ENCODE data around the gene DNMBP. TPM values are rescaled to one million over a fixed set of nuclear protein-coding genes. Genes with fewer than 3 reads are reported as not detected.

DNMBP gene
- total and polyA plus RNA-seq, 4 experiments from 2014 or later: 1.4 to 4.0 (median 3.8) TPM; not detected in 1

GRCh38 chr10:99850767-99851340, 158.9 kb downstream of the DNMBP start:
- no peaks in the 10 kb centered on the region for H3K27me3 ChIP-seq (ENCODE audit: insufficient read depth, low read length)
- peaks cover 0 to 3% (median 0%) of the 10 kb centered on the region in 8 donors for H3K9me3 Mint-ChIP-seq
- H3K9me3 ChIP-seq (ENCODE audit: control insufficient read depth in 1 of 2, low read length in 2 of 2): no peaks in the 10 kb centered on the region
- intact Hi-C loops (cut with micrococcal nuclease): no loop called here
- H3K4me1 ChIP-seq (ENCODE audit: insufficient read depth, low read length): peaks cover 4% of the 10 kb centered on the region
- no peak for DNase-seq
- no peak overlapping the region for H3K27ac ChIP-seq (ENCODE audit: low read depth, low read length)
- no peaks in the 10 kb centered on the region for H3K27me3 Mint-ChIP-seq
- peaks cover 2 to 4% (median 4%) of the 10 kb centered on the region in 4 donors for H3K4me1 Mint-ChIP-seq
- POLR2A ChIA-PET (ENCODE audit: partially characterized antibody): no interaction called here
- no peaks in the 10 kb centered on the region for H3K36me3 ChIP-seq (ENCODE audit: insufficient read depth, low read length)
- H3K27ac Mint-ChIP-seq: no peak overlapping the region
- peaks cover 3 to 10% of the 10 kb centered on the region in 2 donors for H3K36me3 Mint-ChIP-seq
- H3K4me3 Mint-ChIP-seq: no peak overlapping the region
- H3K4me3 ChIP-seq (ENCODE audit: low read length in 2 of 2): no peak overlapping the region
- CTCF ChIA-PET (ENCODE audit: partially characterized antibody): interaction anchor here (11.2 kb wide), 1 partner anchor 198 kb away, joined by 336 read pairs; no protein-coding TSS in a partner anchor

GRCh38 chr10:99850021-99850766, 159.6 kb downstream of the DNMBP start:
- Histone ChIP-seq H3K9me3 (ENCODE audit: control insufficient read depth in 1 of 2, low read length in 2 of 2) (no peaks in the 10 kb centered on the region), H3K27me3 (ENCODE audit: insufficient read depth, low read length) (no peaks in the 10 kb centered on the region), H3K4me1 (ENCODE audit: insufficient read depth, low read length) (peaks cover 4% of the 10 kb centered on the region), H3K4me3 (ENCODE audit: low read length in 2 of 2) (no peak overlapping the region), H3K27ac (ENCODE audit: low read depth, low read length) (no peak overlapping the region), H3K36me3 (ENCODE audit: insufficient read depth, low read length) (no peaks in the 10 kb centered on the region)
- H3K27me3 Mint-ChIP-seq: no peaks in the 10 kb centered on the region
- peaks cover 0 to 3% (median 0%) of the 10 kb centered on the region in 8 donors for H3K9me3 Mint-ChIP-seq
- ChIA-PET POLR2A (ENCODE audit: partially characterized antibody) (no interaction called here), CTCF (ENCODE audit: partially characterized antibody) (interaction anchor here (0.6 to 11.2 kb wide), 6 partner anchors 8 to 198 kb away, joined by 3 to 336 read pairs (median 3); partner anchors contain the start of gene DNMBP)
- H3K36me3 Mint-ChIP-seq: peaks cover 3 to 10% of the 10 kb centered on the region in 2 donors
- no peak overlapping the region for H3K4me3 Mint-ChIP-seq
- no peak overlapping the region for H3K27ac Mint-ChIP-seq
- peaks cover 4 to 7% (median 5%) of the 10 kb centered on the region in 4 donors for H3K4me1 Mint-ChIP-seq
- DNase-seq: no peak
- intact Hi-C loops (cut with micrococcal nuclease): no loop called here

GRCh38 chr10:99849536-99849935, 160.2 kb downstream of the DNMBP start:
- Mint-ChIP-seq H3K27me3 (no peaks in the 10 kb centered on the region), H3K4me1 (peaks cover 4 to 7% (median 5%) of the 10 kb centered on the region in 4 donors), H3K4me3 (no peak overlapping the region), H3K36me3 (peaks cover 3 to 10% of the 10 kb centered on the region in 2 donors), H3K27ac (no peak overlapping the region), H3K9me3 (peaks cover 0 to 3% (median 0%) of the 10 kb centered on the region in 8 donors)
- ChIA-PET CTCF (ENCODE audit: partially characterized antibody) (interaction anchor here (0.6 to 11.2 kb wide), 7 partner anchors 9 to 659 kb away, joined by 3 to 336 read pairs (median 3); partner anchors contain the start of gene DNMBP), POLR2A (ENCODE audit: partially characterized antibody) (no interaction called here)
- H3K4me3 ChIP-seq (ENCODE audit: low read length in 2 of 2): no peak overlapping the region
- DNase-seq: no peak
- H3K4me1 ChIP-seq (ENCODE audit: insufficient read depth, low read length): peaks cover 4% of the 10 kb centered on the region
- intact Hi-C loops (cut with micrococcal nuclease): loop anchor here (5.0 kb wide), 2 partner anchors 583 to 658 kb away; no protein-coding TSS in a partner anchor
- no peak overlapping the region for H3K27ac ChIP-seq (ENCODE audit: low read depth, low read length)
- H3K27me3 ChIP-seq (ENCODE audit: insufficient read depth, low read length): no peaks in the 10 kb centered on the region
- no peaks in the 10 kb centered on the region for H3K9me3 ChIP-seq (ENCODE audit: control insufficient read depth in 1 of 2, low read length in 2 of 2)
- no peaks in the 10 kb centered on the region for H3K36me3 ChIP-seq (ENCODE audit: insufficient read depth, low read length)

- ChIA-PET POLR2A (ENCODE audit: partially characterized antibody) (no interaction called here), CTCF (ENCODE audit: partially characterized antibody) (interaction anchor here (1.1 to 11.2 kb wide), 6 partner anchors 10 to 660 kb away, joined by 3 to 336 read pairs (median 4); partner anchors contain the start of gene DNMBP)
- no peaks in the 10 kb centered on the region for H3K9me3 ChIP-seq (ENCODE audit: control insufficient read depth in 1 of 2, low read length in 2 of 2)
- H3K27me3 ChIP-seq (ENCODE audit: insufficient read depth, low read length): no peaks in the 10 kb centered on the region
- H3K4me1 ChIP-seq (ENCODE audit: insufficient read depth, low read length): peaks cover 4% of the 10 kb centered on the region
- H3K4me3 ChIP-seq (ENCODE audit: low read length in 2 of 2): no peak overlapping the region
- Mint-ChIP-seq H3K36me3 (peaks cover 3 to 10% of the 10 kb centered on the region in 2 donors), H3K9me3 (peaks cover 0 to 3% (median 0%) of the 10 kb centered on the region in 8 donors), H3K4me3 (no peak overlapping the region), H3K4me1 (peaks cover 4 to 7% (median 5%) of the 10 kb centered on the region in 4 donors), H3K27ac (no peak overlapping the region), H3K27me3 (no peaks in the 10 kb centered on the region)
- H3K36me3 ChIP-seq (ENCODE audit: insufficient read depth, low read length): no peaks in the 10 kb centered on the region
- no peak overlapping the region for H3K27ac ChIP-seq (ENCODE audit: low read depth, low read length)
- DNase-seq: no peak
- intact Hi-C loops (cut with micrococcal nuclease): loop anchor here (5.0 kb wide), 2 partner anchors 583 to 658 kb away; no protein-coding TSS in a partner anchor
Measured at GRCh38 chr10:99849057-99849456, 160.7 kb downstream of the DNMBP start.

- CTCF ChIA-PET (ENCODE audit: partially characterized antibody): interaction anchor here (0.6 to 11.2 kb wide), 38 partner anchors 8 to 673 kb away, joined by 3 to 336 read pairs (median 4); partner anchors contain the start of gene DNMBP
- no peaks in the 10 kb centered on the region for H3K27me3 Mint-ChIP-seq
- Histone ChIP-seq H3K4me1 (ENCODE audit: insufficient read depth, low read length) (peaks cover 4% of the 10 kb centered on the region), H3K27me3 (ENCODE audit: insufficient read depth, low read length) (no peaks in the 10 kb centered on the region), H3K36me3 (ENCODE audit: insufficient read depth, low read length) (no peaks in the 10 kb centered on the region), H3K4me3 (ENCODE audit: low read length in 2 of 2) (no peak overlapping the region), H3K27ac (ENCODE audit: low read depth, low read length) (no peak overlapping the region), H3K9me3 (ENCODE audit: control insufficient read depth in 1 of 2, low read length in 2 of 2) (no peaks in the 10 kb centered on the region)
- no peaks in the 10 kb centered on the region for H3K9me3 Mint-ChIP-seq
- peaks cover 4 to 7% (median 5%) of the 10 kb centered on the region in 4 donors for H3K4me1 Mint-ChIP-seq
- H3K27ac Mint-ChIP-seq: no peak overlapping the region
- DNase-seq: peak; percentile 67 to 74 (median 71)
- no peaks in the 10 kb centered on the region for H3K36me3 Mint-ChIP-seq
- intact Hi-C loops (cut with micrococcal nuclease): loop anchor here (1.0 to 5.0 kb wide), 3 partner anchors 164 to 661 kb away; no protein-coding TSS in a partner anchor
- POLR2A ChIA-PET (ENCODE audit: partially characterized antibody): interaction anchor here (1.8 to 1.9 kb wide), 2 partner anchors 164 to 200 kb away, joined by 6 to 9 read pairs; partner anchors contain the start of gene DNMBP
- peak overlapping the region in 7 of 8 donors; percentile 10 to 70 (median 39) for H3K4me3 Mint-ChIP-seq
Measured at GRCh38 chr10:99845837-99846382, 163.8 kb downstream of the DNMBP start.

- intact Hi-C loops (cut with micrococcal nuclease): no loop called here
- H3K27ac Mint-ChIP-seq: no peak overlapping the region
Measured at GRCh38 chr10:99844433-99844955, 165.3 kb downstream of the DNMBP start.

More at GRCh38 chr10:99844433-99844955, 165.3 kb downstream of the DNMBP start:
- no peaks in the 10 kb centered on the region for H3K27me3 Mint-ChIP-seq
- H3K9me3 Mint-ChIP-seq: no peaks in the 10 kb centered on the region
- Histone ChIP-seq H3K4me1 (ENCODE audit: insufficient read depth, low read length) (peaks cover 4% of the 10 kb centered on the region), H3K9me3 (ENCODE audit: control insufficient read depth in 1 of 2, low read length in 2 of 2) (no peaks in the 10 kb centered on the region), H3K36me3 (ENCODE audit: insufficient read depth, low read length) (no peaks in the 10 kb centered on the region), H3K27me3 (ENCODE audit: insufficient read depth, low read length) (no peaks in the 10 kb centered on the region), H3K27ac (ENCODE audit: low read depth, low read length) (no peak overlapping the region), H3K4me3 (ENCODE audit: low read length in 2 of 2) (no peak overlapping the region)
- DNase-seq: no peak
- POLR2A ChIA-PET (ENCODE audit: partially characterized antibody): no interaction called here
- H3K4me3 Mint-ChIP-seq: no peak overlapping the region
- CTCF ChIA-PET (ENCODE audit: partially characterized antibody): interaction anchor here (1.1 to 11.2 kb wide), 8 partner anchors 8 to 204 kb away, joined by 3 to 336 read pairs (median 10); partner anchors contain the start of gene DNMBP
- no peaks in the 10 kb centered on the region for H3K36me3 Mint-ChIP-seq
- peaks cover 4 to 7% (median 4%) of the 10 kb centered on the region in 4 donors for H3K4me1 Mint-ChIP-seq

All from CD4-positive, alpha-beta memory T cell (primary cell).